GM19238 (cell line): ENCODE measurements around the gene TMEM178B.

Source experiments
- DNase-seq: peaks from one replicate; pipeline ENCODE4 v3.0.0; 2011; ENCODE audit warnings: low spot score; ENCODE audit not compliant: insufficient read length

TMEM178B gene

DNA sequence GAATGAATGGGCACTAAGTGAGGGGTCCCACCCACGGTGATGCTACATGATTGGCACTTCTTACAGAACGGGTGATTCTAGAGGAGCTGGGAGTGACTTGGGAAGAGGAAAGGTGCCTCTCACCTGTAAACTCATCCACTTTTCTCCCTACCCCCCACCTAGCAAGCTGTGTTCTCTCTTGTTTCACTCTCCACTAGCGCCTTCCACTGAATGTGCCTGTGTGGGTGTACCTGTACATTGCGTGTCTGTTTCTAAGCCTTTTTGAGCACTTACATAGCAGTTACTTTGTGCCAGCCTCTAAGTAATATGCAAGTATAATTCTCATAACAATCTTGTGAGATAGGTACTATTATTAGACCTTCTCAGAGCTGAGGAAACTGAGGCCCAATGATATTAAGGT is 343.6 kb downstream of the TMEM178B start:
- DNase-seq: no peak

GRCh38 chr7:141418066-141418465 is 344.2 kb downstream of the TMEM178B start:
- DNase-seq: no peak

GRCh38 chr7:141421306-141421705 is 347.4 kb downstream of the TMEM178B start:
- no peak for DNase-seq

DNA sequence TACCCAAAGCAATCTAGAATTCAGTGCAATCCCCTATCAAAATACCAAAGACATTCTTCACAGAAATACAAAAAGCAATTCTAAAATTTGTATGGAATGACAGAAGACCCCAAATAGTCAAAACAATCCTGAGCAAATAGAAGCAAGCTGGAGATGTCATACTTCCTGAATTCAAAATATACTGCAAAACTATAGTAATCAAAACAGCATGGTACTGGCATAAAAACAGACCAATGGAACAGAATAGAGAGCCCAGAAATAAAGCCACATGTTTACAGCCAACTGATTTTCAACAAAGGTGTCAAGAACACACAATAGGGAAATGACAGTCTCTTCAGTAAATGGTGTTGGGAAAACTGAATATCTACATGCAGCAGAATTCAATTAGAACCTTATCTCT is 353.3 kb downstream of the TMEM178B start:
- DNase-seq: no peak

DNA sequence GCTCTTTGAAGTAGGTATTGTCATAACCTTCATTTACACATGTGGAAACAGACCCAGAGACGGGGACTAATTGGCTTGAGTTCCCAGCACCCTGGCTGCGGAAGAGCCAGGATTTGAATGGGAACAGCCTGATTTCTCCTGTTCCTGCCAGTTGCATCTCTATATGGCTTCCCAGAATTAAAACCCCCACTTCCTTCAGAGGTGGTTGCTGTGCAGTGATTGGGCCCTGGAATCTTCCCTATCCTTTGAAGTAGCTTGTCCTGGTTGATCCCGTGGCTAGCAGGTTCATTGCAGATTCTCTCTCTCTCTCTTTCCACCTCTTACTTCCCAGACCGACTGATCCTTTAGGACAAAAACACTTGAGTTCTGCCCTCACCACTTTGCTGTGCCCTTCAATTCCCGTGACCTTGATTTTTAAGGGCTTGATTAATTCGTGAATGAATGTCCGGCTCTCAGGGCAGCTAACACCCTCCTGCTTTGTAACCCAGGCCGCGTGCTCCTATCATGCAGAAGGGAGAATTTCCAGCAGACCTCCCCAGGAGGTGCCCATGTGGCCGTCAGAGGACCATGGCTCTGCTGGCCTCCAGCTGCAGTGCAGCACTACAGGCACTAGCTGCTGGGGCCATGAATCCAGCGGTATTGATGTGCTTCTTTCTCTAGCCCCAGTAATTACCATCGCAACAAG is 356.7 kb downstream of the TMEM178B start:
- no peak for DNase-seq

DNA sequence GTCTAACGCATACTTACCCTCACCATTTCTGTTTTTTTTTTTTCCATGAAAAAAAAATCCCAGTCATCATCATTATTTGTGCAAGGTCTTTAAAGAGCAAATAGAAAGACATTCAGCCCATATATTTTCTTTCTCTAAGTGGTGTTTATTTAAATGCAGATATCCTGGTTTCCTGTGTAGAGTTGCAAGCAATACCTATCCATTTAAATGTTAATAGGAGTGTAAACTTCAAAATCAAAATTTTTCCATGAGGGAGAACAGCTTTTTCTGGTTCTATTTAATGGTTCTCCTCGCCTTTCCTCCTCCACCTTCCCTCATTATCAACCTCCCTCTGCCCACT is 357.2 kb downstream of the TMEM178B start:
- DNase-seq: no peak

DNA sequence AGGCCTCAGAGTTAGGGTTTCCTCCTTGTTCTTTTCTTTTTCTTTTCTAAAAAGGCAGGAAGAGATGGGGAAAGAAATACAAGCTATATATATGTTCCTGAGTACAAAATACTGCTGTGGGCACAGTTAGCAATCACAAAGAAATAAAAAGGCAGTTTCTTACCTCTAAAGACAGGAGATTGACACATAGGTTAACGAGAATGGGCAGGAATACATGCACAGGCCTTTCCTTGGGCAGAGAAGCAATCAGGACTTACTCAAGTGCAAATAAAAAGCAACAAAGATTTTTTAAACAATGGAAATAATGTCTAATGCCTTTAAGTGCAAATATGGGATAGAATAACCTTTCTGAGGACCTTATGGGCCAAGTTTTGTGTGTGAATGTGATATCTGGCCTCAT is 357.8 kb downstream of the TMEM178B start:
- DNase-seq: no peak

DNA sequence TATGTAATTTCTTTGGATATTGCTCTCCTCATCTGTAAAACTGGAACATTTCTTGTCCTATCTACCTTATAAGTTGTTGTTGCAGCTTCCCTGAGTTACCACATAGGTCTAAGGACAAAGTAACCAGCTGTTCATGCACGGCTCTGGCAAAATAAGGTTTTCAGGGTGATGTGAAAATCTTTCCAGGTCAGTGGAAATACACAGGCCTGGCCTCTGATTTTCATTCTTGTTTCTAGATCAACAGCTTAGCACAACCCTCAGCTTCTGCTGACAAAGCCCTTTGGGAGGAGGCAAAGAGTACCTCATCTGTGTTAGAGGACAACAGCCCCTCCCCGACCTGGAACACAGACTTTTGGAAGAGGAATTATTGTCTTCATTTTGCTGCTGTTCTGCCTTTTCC is 359.8 kb downstream of the TMEM178B start:
- no peak for DNase-seq

DNA sequence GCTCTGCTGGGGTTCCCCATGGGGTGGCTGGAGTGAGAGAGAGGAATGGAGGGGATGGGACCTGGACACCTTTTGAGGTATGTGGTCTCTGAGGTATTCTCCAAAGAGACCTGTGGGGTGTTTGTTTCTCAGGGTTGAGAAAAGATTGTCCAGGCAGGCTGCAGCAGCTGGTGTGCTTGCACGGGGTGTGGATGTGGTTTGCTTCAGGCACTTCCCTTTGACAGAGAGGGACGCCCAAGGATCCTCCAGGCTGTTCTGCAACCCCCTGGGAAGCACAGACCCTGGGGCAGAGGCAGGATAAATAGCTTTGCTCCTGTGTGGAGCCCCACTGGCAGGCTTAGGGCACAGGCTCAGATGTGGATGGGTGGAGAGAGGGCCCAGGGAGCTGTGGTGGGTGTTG is 362.3 kb downstream of the TMEM178B start:
- DNase-seq: no peak

GRCh38 chr7:141436575-141437075 is 362.8 kb downstream of the TMEM178B start:
- no peak for DNase-seq

DNA sequence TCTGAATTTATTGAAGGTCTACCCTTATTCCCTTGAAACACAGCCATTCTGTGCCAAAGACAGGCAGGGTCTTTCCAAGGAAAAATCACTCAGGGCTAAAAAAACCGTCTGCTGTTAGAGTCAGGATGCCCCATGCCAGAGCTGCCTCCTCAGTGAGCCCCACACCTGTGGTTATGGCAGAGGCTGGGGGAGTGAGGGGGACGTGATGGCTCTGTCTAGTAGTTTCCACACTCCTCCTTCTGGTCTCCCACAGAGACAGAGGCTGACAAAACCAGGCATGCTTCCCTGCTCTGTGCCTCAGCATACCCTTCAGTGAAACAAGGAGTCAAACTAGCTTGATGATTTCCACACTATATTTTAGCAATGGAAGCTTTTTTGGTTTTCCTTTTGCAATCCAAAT is 365.3 kb downstream of the TMEM178B start:
- DNase-seq: no peak

- DNase-seq: no peak
Measured at GRCh38 chr7:141439776-141440175, 365.9 kb downstream of the TMEM178B start.

- no peak for DNase-seq
Measured at GRCh38 chr7:141441837-141442627, 368.2 kb downstream of the TMEM178B start.

- no peak for DNase-seq
Measured at GRCh38 chr7:141442781-141443180, 368.9 kb downstream of the TMEM178B start.

- no peak for DNase-seq
Measured at GRCh38 chr7:141444961-141445360, 371.1 kb downstream of the TMEM178B start.

DNA sequence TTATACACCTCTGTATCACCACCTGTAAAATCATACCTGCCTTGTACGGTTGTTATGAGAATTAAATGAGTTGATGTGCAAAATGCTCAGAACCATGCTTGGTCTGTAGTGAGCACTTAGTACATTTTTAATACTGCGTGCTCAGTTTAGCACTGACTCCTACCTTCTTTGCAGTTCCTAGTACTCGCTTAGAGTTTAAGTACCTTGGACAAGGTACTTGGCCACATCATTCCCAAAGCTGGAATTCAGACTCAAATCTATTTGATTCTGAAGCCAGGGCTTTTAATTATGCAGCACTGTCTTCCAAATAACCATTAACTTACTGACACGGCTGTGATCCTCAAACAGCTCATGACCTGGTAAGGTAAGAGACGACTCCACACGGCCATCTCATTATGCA is 377.4 kb downstream of the TMEM178B start:
- no peak for DNase-seq

DNA sequence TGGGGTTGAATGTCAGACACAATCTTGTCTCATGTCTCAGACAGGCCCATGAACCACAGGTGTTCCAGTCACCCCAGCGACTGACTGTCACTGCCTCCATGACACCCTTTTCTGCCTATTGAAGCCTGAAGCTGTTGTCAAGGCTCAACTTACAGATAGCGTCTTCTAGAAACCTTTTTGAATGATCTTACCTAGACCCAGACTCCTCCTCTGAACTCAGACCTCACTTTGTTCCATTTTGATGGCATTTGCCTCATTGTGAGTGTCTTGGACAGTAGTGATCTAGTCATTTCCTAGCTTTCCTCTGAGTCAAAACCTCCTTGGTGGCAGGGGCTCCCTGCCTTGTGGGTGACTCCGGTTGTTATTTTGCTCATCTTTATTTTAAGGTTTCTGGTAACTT is 379.0 kb downstream of the TMEM178B start:
- no peak for DNase-seq

DNA sequence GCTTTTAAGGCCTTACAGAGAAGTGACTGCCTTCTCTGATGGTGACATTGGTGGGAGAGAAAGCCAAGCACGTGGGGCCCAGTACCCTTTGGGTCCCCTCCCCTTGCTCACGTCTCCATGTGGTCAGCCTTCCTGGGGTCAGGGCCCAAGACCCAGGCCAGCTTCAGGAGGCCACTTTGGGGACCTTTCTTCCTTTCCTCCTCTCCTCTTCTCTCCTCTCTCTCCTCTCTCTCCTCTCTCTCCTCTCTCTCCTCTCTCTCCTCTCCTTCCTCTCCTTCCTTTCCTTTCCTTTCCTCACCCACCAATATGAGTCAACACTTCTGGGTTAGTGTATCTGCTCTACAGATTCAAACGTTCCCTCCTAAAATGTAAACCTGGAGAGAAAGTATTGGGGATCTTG is 380.5 kb downstream of the TMEM178B start:
- DNase-seq: no peak

- no peak for DNase-seq
Measured at GRCh38 chr7:141455723-141456122, 381.9 kb downstream of the TMEM178B start.

DNA sequence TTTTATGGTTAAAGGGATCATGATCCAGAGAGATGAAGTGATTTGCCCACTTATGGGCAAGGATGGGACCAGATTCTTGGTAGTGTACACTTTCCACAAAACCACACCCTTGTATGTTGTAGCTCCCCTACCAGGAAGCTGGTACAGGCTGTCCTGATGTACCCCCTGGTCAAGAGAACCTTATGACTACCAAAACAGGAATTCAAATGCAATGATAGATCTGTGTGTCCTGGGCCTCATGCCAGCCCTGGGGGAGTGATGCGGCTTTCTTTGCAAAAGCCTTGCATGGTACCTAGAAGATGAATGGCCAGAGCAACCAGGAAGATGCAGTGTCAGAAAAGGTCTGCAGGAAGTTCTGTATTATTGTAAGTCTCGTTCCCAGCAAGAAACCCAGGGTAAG is 382.4 kb downstream of the TMEM178B start:
- no peak for DNase-seq

GRCh38 chr7:141456711-141457110 is 382.8 kb downstream of the TMEM178B start:
- no peak for DNase-seq

- no peak for DNase-seq
Measured at GRCh38 chr7:141460781-141461715, 387.2 kb downstream of the TMEM178B start.
